Measurements from ENCODE around the gene SOX14. TPM values are rescaled to one million over a fixed set of nuclear protein-coding genes. Genes with fewer than 3 reads are reported as not detected.

The SOX14 gene
- total and polyA plus RNA-seq, 2 of the 4 experiments (the other 2 are of a cell fraction) = not detected

DNA sequence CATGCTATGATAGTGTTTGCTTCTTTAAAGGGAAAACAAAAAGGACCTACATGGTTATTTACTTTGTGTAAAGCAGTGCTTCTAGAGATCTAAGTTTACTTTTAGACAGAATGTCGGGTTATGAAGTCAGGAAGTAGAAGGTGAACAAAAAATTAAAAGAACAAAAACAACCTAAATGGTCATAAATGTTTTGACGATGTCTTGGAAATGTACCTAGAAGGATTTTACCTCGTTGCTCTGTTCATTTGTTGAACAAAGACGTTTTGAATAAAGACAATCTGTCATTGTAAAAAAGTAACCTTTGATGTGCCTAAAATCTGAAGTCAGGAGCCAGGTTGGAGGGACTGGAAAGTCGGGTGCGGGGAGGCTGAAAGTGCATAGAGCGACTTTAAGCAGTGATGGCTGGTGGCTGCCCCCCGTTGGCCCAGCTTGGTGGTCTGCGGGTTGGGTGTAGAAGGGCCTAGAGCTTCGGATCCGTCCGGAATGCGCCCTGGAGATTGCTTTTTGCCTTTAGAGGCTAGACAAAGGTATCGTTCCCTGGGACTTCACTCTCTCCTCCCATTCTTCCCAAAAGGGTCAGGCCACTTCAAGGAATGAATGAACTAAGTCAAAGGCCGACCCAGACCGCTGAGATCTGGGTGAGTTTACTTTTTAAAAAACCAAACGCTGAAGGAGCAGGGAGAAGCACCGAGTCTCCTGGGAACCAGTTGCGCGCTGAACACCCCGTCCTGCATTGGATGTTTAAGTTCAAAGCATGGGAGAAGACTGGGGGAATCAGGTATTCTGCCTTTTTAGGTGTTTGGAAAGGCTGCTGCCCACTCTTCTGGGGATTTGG lies 2.1 kb downstream of the SOX14 start:
- DNase-seq = no peak
- WGBS, 2 experiments (ENCODE audit: extremely low coverage in 2 of 2, insufficient read length in 1 of 2) = 0% methylated on average over 5 of the region's 21 CpGs; no CpG with 5 or more reads in 1 of the 2 experiments
- TF ChIP-seq MAFK (IDR thresholded peaks at IDR 0.05; ENCODE audit: low read depth, low read length) (no peak), RAD21 (IDR thresholded peaks at IDR 0.05; ENCODE audit: low read length) (no peak), RCOR1 (IDR thresholded peaks at IDR 0.05; ENCODE audit: insufficient replicate concordance, low read length) (no peak), BHLHE40 (IDR thresholded peaks at IDR 0.05; ENCODE audit: low read depth, low read length) (no peak), FOS (IDR thresholded peaks at IDR 0.05; ENCODE audit: low read depth, low read length) (no peak), SMC3 (IDR thresholded peaks at IDR 0.05; ENCODE audit: low read depth, low read length) (no peak), RFX5 (IDR thresholded peaks at IDR 0.05; ENCODE audit: low read depth, low read length) (no peak), POLR2A (IDR thresholded peaks at IDR 0.05; ENCODE audit: low read depth, low read length) (no peak), CEBPB (IDR thresholded peaks at IDR 0.05; ENCODE audit: low read depth, low read length) (no peak), MAZ (IDR thresholded peaks at IDR 0.05; ENCODE audit: borderline replicate concordance, low read depth, low read length) (no peak), CHD1 (IDR thresholded peaks at IDR 0.05; ENCODE audit: low read depth, low read length) (no peak), MXI1 (IDR thresholded peaks at IDR 0.05; ENCODE audit: borderline replicate concordance, low read depth, low read length) (no peak), NFE2L2 (IDR thresholded peaks at IDR 0.05; ENCODE audit: low read depth, low read length) (no peak)
- TF ChIP-seq, protein P1, sequence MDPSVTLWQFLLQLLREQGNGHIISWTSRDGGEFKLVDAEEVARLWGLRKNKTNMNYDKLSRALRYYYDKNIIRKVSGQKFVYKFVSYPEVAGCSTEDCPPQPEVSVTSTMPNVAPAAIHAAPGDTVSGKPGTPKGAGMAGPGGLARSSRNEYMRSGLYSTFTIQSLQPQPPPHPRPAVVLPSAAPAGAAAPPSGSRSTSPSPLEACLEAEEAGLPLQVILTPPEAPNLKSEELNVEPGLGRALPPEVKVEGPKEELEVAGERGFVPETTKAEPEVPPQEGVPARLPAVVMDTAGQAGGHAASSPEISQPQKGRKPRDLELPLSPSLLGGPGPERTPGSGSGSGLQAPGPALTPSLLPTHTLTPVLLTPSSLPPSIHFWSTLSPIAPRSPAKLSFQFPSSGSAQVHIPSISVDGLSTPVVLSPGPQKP (IDR thresholded peaks at IDR 0.05; ENCODE audit: borderline replicate concordance, low read depth, low read length) = no peak
- TF ChIP-seq, protein P2, sequence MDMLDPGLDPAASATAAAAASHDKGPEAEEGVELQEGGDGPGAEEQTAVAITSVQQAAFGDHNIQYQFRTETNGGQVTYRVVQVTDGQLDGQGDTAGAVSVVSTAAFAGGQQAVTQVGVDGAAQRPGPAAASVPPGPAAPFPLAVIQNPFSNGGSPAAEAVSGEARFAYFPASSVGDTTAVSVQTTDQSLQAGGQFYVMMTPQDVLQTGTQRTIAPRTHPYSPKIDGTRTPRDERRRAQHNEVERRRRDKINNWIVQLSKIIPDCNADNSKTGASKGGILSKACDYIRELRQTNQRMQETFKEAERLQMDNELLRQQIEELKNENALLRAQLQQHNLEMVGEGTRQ (IDR thresholded peaks at IDR 0.05; ENCODE audit: low read depth, low read length) = no peak

More for the DNA sequence above, 2.1 kb downstream of the SOX14 start:
- H3K27me3 ChIP-seq (ENCODE audit: control insufficient read depth, insufficient read depth, low read length) = peaks cover 91% of the 10 kb centered on the region
- no peaks in the 10 kb centered on the region for H3K4me1 ChIP-seq (ENCODE audit: control insufficient read depth, insufficient read depth, low read length)
- no peaks in the 10 kb centered on the region for H3K79me1 ChIP-seq (ENCODE audit: low read depth in 1 of 2, low read length in 2 of 2)
- no peak overlapping the region for H3K4ac ChIP-seq (ENCODE audit: low read depth, low read length)
- intact Hi-C loops (cut with micrococcal nuclease) (no loop called here), in situ Hi-C loops (cut with MboI; ENCODE audit: low sequenced_read_pairs) (no loop called here), dilution Hi-C loops (cut with HindIII; ENCODE audit: low sequenced_read_pairs, unreplicated experiment) (no loop called here)
- ChIA-PET CTCF (no interaction called here), POLR2A (ENCODE audit: unreplicated experiment) (no interaction called here)
- no peak overlapping the region for H4K5ac ChIP-seq (ENCODE audit: low read depth, low read length)
- no peak overlapping the region for H2BK15ac ChIP-seq (ENCODE audit: low read depth, low read length)
- no peak overlapping the region for H3K4me3 ChIP-seq (ENCODE audit: insufficient read depth, low read depth, low read length)
- H3K14ac ChIP-seq (replicated peaks; ENCODE audit: low read depth, low read length) = no peak overlapping the region
- no peak overlapping the region for H4K91ac ChIP-seq (ENCODE audit: insufficient read depth, low read depth, low read length)
- H3K9me1 ChIP-seq (ENCODE audit: insufficient read depth, low read length) = no peaks in the 10 kb centered on the region
- H3K27ac ChIP-seq (ENCODE audit: insufficient read depth, low read length) = no peak overlapping the region
- no peak overlapping the region for H2AK5ac ChIP-seq (ENCODE audit: low read depth, low read length)
- H2AFZ ChIP-seq (replicated peaks; ENCODE audit: low read length, poor library complexity) = no peak overlapping the region
- H2BK120ac ChIP-seq (ENCODE audit: low read depth, low read length) = no peak overlapping the region
- no peak overlapping the region for H3K23ac ChIP-seq (ENCODE audit: low read depth, low read length)
- ATAC-seq (ENCODE audit: low read depth) = no peak
- H3K56ac ChIP-seq (ENCODE audit: extremely low read depth, insufficient read depth, low read length) = no peak overlapping the region
- no peaks in the 10 kb centered on the region for H3K36me3 ChIP-seq (ENCODE audit: control insufficient read depth, insufficient read depth, low read length)
- H4K8ac ChIP-seq (ENCODE audit: low read depth in 2 of 2, low read length in 2 of 2) = no peak overlapping the region
- H2AK9ac ChIP-seq (replicated peaks; ENCODE audit: low read depth, low read length, poor library complexity) = no peak overlapping the region
- H3K4me2 ChIP-seq (ENCODE audit: low read depth, low read length) = no peak overlapping the region
- no peak overlapping the region for H3K9ac ChIP-seq (ENCODE audit: low read depth, low read length)
- H3K9me3 ChIP-seq (ENCODE audit: control insufficient read depth, insufficient read depth, low read length) = peaks cover 2% of the 10 kb centered on the region; the same call in 1 of the 2 replicates
- no peak overlapping the region for H3K18ac ChIP-seq (ENCODE audit: low read depth, low read length)
- no peak overlapping the region for H2BK5ac ChIP-seq (ENCODE audit: low read depth, low read length, poor library complexity, severe bottlenecking)
- no TSS peak for BruUV-seq (replicated peaks)
- H2BK20ac ChIP-seq (ENCODE audit: low read depth, low read length) = no peak overlapping the region
- H4K20me1 ChIP-seq (ENCODE audit: insufficient read depth, low read length) = no peaks in the 10 kb centered on the region

Data from IMR-90 (cell line).